Thyroid gland (tissue), 4 donors: Measurements from ENCODE around the gene PHACTR3.

Source experiments
- POLR2A ChIP-seq, 2 donors: fragments of 450-650 bp; IDR thresholded peaks; one replicate each; pipeline ENCODE4 v1.6.1; 2017; ENCODE audit warnings: antibody characterized with exemption in 2 of 2, mild to moderate bottlenecking in 2 of 2, moderate library complexity in 1 of 2
- TF ChIP-seq, protein P1 (sequence below), 6 experiments: fragments of 200-600 bp in 3 of 6; fragments of 450-650 bp in 3 of 6; sonication (generic) in 3 of 6; IDR thresholded peaks; one replicate each; pipeline ENCODE4 v1.5.1; 2016 to 2019; ENCODE audit warnings: antibody characterized with exemption in 6 of 6, mild to moderate bottlenecking in 2 of 6, inconsistent platforms in 1 of 6, moderate library complexity in 1 of 6

GRCh38 chr20:59783641-59784010 lies 179.3 kb downstream of the PHACTR3 start:
- TF ChIP-seq, protein P1, sequence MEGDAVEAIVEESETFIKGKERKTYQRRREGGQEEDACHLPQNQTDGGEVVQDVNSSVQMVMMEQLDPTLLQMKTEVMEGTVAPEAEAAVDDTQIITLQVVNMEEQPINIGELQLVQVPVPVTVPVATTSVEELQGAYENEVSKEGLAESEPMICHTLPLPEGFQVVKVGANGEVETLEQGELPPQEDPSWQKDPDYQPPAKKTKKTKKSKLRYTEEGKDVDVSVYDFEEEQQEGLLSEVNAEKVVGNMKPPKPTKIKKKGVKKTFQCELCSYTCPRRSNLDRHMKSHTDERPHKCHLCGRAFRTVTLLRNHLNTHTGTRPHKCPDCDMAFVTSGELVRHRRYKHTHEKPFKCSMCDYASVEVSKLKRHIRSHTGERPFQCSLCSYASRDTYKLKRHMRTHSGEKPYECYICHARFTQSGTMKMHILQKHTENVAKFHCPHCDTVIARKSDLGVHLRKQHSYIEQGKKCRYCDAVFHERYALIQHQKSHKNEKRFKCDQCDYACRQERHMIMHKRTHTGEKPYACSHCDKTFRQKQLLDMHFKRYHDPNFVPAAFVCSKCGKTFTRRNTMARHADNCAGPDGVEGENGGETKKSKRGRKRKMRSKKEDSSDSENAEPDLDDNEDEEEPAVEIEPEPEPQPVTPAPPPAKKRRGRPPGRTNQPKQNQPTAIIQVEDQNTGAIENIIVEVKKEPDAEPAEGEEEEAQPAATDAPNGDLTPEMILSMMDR (IDR thresholded peaks at IDR 0.05), result no peak
- TF ChIP-seq POLR2A (IDR thresholded peaks at IDR 0.05), result no peak
